ENCODE results near the gene CYP20A1.
"Not testable (repeated sequence)": the region's sequence is repeated elsewhere in the genome, so short reads cannot be mapped to it uniquely, and the experiment has no call there.

Gene CYP20A1

GRCh38 chr2:203238704-203239526, at the start of gene CYP20A1:
TSS of gene CYP20A1 (plus strand) at chr2:203239018. CDS start at chr2:203239063, 45 bp downstream.
- DNase-seq (ENCODE audit: low spot score) = peak; percentile 94

- DNase-seq (ENCODE audit: low spot score) = not testable (repeated sequence)
These were observed 48.3 kb upstream of the CYP20A1 start for GRCh38 chr2:203190547-203190946.

- DNase-seq (ENCODE audit: low spot score) = not testable (repeated sequence)
These were observed 47.8 kb upstream of the CYP20A1 start for GRCh38 chr2:203191026-203191425.

GRCh38 chr2:203191961-203192360, 46.9 kb upstream of the CYP20A1 start:
- DNase-seq (ENCODE audit: low spot score) = no peak

- no peak for DNase-seq (ENCODE audit: low spot score)
These were observed 43.3 kb upstream of the CYP20A1 start for GRCh38 chr2:203195331-203196036.

- no peak for DNase-seq (ENCODE audit: low spot score)
These were observed 38.0 kb upstream of the CYP20A1 start for GRCh38 chr2:203200866-203201265.

- peak; percentile 0 for DNase-seq (ENCODE audit: low spot score)
These were observed 37.4 kb upstream of the CYP20A1 start for GRCh38 chr2:203201426-203201825.

- DNase-seq (ENCODE audit: low spot score) = no peak
These were observed 29.3 kb upstream of the CYP20A1 start for GRCh38 chr2:203209538-203209937.

- DNase-seq (ENCODE audit: low spot score) = no peak
These were observed 13.3 kb upstream of the CYP20A1 start for GRCh38 chr2:203225423-203226039.

- DNase-seq (ENCODE audit: low spot score) = not testable (repeated sequence)
These were observed 9.1 kb upstream of the CYP20A1 start for GRCh38 chr2:203229674-203230073.

GRCh38 chr2:203237346-203238238, 1.2 kb upstream of the CYP20A1 start:
- DNase-seq (ENCODE audit: low spot score) = no peak

- DNase-seq (ENCODE audit: low spot score) = no peak
These were observed 520 bp upstream of the CYP20A1 start for GRCh38 chr2:203238292-203238703.

GRCh38 chr2:203240491-203240890, 1.7 kb downstream of the CYP20A1 start:
- DNase-seq (ENCODE audit: low spot score) = no peak

- no peak for DNase-seq (ENCODE audit: low spot score)
These were observed 3.7 kb downstream of the CYP20A1 start for GRCh38 chr2:203242518-203242917.

- DNase-seq (ENCODE audit: low spot score) = no peak
These were observed 7.8 kb downstream of the CYP20A1 start for GRCh38 chr2:203246646-203247045.

- DNase-seq (ENCODE audit: low spot score) = no peak
These were observed 14.0 kb downstream of the CYP20A1 start for GRCh38 chr2:203252818-203253217.

GRCh38 chr2:203253422-203254095, 14.7 kb downstream of the CYP20A1 start:
- not testable (repeated sequence) for DNase-seq (ENCODE audit: low spot score)

- no peak for DNase-seq (ENCODE audit: low spot score)
These were observed 22.7 kb downstream of the CYP20A1 start for GRCh38 chr2:203261326-203262159.

- DNase-seq (ENCODE audit: low spot score) = no peak
These were observed 40.5 kb downstream of the CYP20A1 start for GRCh38 chr2:203279288-203279687.

- no peak for DNase-seq (ENCODE audit: low spot score)
These were observed 41.7 kb downstream of the CYP20A1 start for GRCh38 chr2:203280428-203281064.

All from globus pallidus (tissue), 1 donor.